ENCODE measurements around the gene MEA1.
"Not testable (repeated sequence)": the region's sequence is repeated elsewhere in the genome, so short reads cannot be mapped to it uniquely, and the experiment has no call there.

The MEA1 gene

GRCh38 chr6:43009124-43009523, 4.6 kb downstream of the MEA1 start:
- DNase-seq (ENCODE audit: low read depth) = no peak

GRCh38 chr6:43007126-43007525, 6.6 kb downstream of the MEA1 start:
- no peak for DNase-seq (ENCODE audit: low read depth)

GRCh38 chr6:43006251-43006650, 7.5 kb downstream of the MEA1 start:
- DNase-seq (ENCODE audit: low read depth) = no peak

GRCh38 chr6:43005844-43006243, 7.9 kb downstream of the MEA1 start:
- no peak for DNase-seq (ENCODE audit: low read depth)

GRCh38 chr6:43001843-43002242, 11.9 kb downstream of the MEA1 start:
- DNase-seq (ENCODE audit: low read depth) = no peak

GRCh38 chr6:42998205-42998604, 15.5 kb downstream of the MEA1 start:
- not testable (repeated sequence) for DNase-seq (ENCODE audit: low read depth)

- no peak for DNase-seq (ENCODE audit: low read depth)
Measured at GRCh38 chr6:42996513-42996912, 17.2 kb downstream of the MEA1 start.

- DNase-seq (ENCODE audit: low read depth) = no peak
Measured at GRCh38 chr6:42993445-42993844, 20.3 kb downstream of the MEA1 start.

GRCh38 chr6:42989923-42990322, 23.8 kb downstream of the MEA1 start:
- DNase-seq (ENCODE audit: low read depth) = no peak

GRCh38 chr6:42988486-42989020, 25.2 kb downstream of the MEA1 start:
- DNase-seq (ENCODE audit: low read depth) = no peak

GRCh38 chr6:42987533-42988451, 26.0 kb downstream of the MEA1 start:
- DNase-seq (ENCODE audit: low read depth) = no peak

- no peak for DNase-seq (ENCODE audit: low read depth)
Measured at GRCh38 chr6:42984924-42985475, 28.7 kb downstream of the MEA1 start.

GRCh38 chr6:42984001-42984923, 29.5 kb downstream of the MEA1 start, which contains the start of gene PPP2R5D:
TSS of gene PPP2R5D (plus strand) at chr6:42984570. CDS start at chr6:42984678, 108 bp downstream.
- DNase-seq (ENCODE audit: low read depth) = peak; percentile 94

GRCh38 chr6:42981836-42982235, 31.9 kb downstream of the MEA1 start:
- no peak for DNase-seq (ENCODE audit: low read depth)

GRCh38 chr6:42979523-42980177, 34.1 kb downstream of the MEA1 start:
- no peak for DNase-seq (ENCODE audit: low read depth)

- DNase-seq (ENCODE audit: low read depth) = peak; percentile 92
Measured at GRCh38 chr6:42978839-42979522, 34.8 kb downstream of the MEA1 start, which contains the start of gene PEX6. TSS of gene PEX6 (minus strand) at chr6:42979181. CDS start at chr6:42979150, 31 bp downstream.

- no peak for DNase-seq (ENCODE audit: low read depth)
Measured at GRCh38 chr6:42978487-42978838, 35.3 kb downstream of the MEA1 start.

- no peak for DNase-seq (ENCODE audit: low read depth)
Measured at GRCh38 chr6:42974919-42975505, 38.7 kb downstream of the MEA1 start.

- DNase-seq (ENCODE audit: low read depth) = no peak
Measured at GRCh38 chr6:42973926-42974325, 39.8 kb downstream of the MEA1 start.

- no peak for DNase-seq (ENCODE audit: low read depth)
Measured at GRCh38 chr6:42971746-42972327, 41.9 kb downstream of the MEA1 start.

All from stimulated activated CD8-positive, alpha-beta memory T cell treated with anti-CD3 and anti-CD28 coated beads, Interleukin-4, amount 100 ng/mL, for 24 hours (primary cell).